ENCODE results near the gene AGAP3. TPM values are rescaled to one million over a fixed set of nuclear protein-coding genes. Genes with fewer than 3 reads are reported as not detected.

Gene AGAP3
- total and polyA plus RNA-seq, 2 of the 4 experiments (the other 2 are of a cell fraction), result 35.3 to 93.9 TPM

- Histone ChIP-seq H3K9me1 (ENCODE audit: insufficient read depth, low read length) (peaks cover 12% of the 10 kb centered on the region; the same call in 1 of the 2 replicates), H3K36me3 (ENCODE audit: control insufficient read depth, insufficient read depth, low read length) (peaks cover 13% of the 10 kb centered on the region), H2BK120ac (ENCODE audit: low read depth, low read length) (peak overlapping the region; percentile 48), H3K4me2 (ENCODE audit: low read depth, low read length) (peak overlapping the region; percentile 99), H3K4me3 (ENCODE audit: insufficient read depth, low read depth, low read length) (peak overlapping the region; percentile 94), H3K4ac (ENCODE audit: low read depth, low read length) (peak overlapping the region; percentile 89), H4K8ac (ENCODE audit: low read depth in 2 of 2, low read length in 2 of 2) (peak overlapping the region; percentile 35 to 56; a peak in 3 of 4 replicates), H2BK20ac (ENCODE audit: low read depth, low read length) (no peak overlapping the region), H3K27ac (ENCODE audit: insufficient read depth, low read length) (peak overlapping the region; percentile 97), H2AK5ac (ENCODE audit: low read depth, low read length) (peak overlapping the region; percentile 96), H4K5ac (ENCODE audit: low read depth, low read length) (peak overlapping the region; percentile 26; the same call in 1 of the 2 replicates), H4K20me1 (ENCODE audit: insufficient read depth, low read length) (peaks cover 32% of the 10 kb centered on the region), H3K56ac (ENCODE audit: extremely low read depth, insufficient read depth, low read length) (peak overlapping the region; percentile 87), H4K91ac (ENCODE audit: insufficient read depth, low read depth, low read length) (peak overlapping the region; percentile 56), H2AK9ac (replicated peaks; ENCODE audit: low read depth, low read length, poor library complexity) (peak overlapping the region; percentile 100), H3K23ac (ENCODE audit: low read depth, low read length) (peak overlapping the region; percentile 87), H2BK15ac (ENCODE audit: low read depth, low read length) (0 out of 3 replicates have a peak overlapping the region, but pooled peaks have one; percentile 15), H3K9ac (ENCODE audit: low read depth, low read length) (peak overlapping the region; percentile 84), H3K18ac (ENCODE audit: low read depth, low read length) (peak overlapping the region; percentile 22; the same call in 1 of the 2 replicates), H2AFZ (replicated peaks; ENCODE audit: low read length, poor library complexity) (peak overlapping the region; percentile 95), H2BK5ac (ENCODE audit: low read depth, low read length, poor library complexity, severe bottlenecking) (peak overlapping the region; percentile 95), H3K27me3 (ENCODE audit: control insufficient read depth, insufficient read depth, low read length) (no peaks in the 10 kb centered on the region), H3K79me1 (ENCODE audit: low read depth in 1 of 2, low read length in 2 of 2) (peaks cover 28 to 73% of the 10 kb centered on the region in 2 experiments), H3K14ac (replicated peaks; ENCODE audit: low read depth, low read length) (peak overlapping the region; percentile 81), H3K4me1 (ENCODE audit: control insufficient read depth, insufficient read depth, low read length) (peaks cover 43% of the 10 kb centered on the region), H3K9me3 (ENCODE audit: control insufficient read depth, insufficient read depth, low read length) (no peaks in the 10 kb centered on the region)
- no TSS peak for BruUV-seq (replicated peaks)
- intact Hi-C loops (cut with micrococcal nuclease) (loop anchor here (1.0 kb wide), 1 partner anchor 51 kb away; no protein-coding TSS in a partner anchor), dilution Hi-C loops (cut with HindIII; ENCODE audit: low sequenced_read_pairs, unreplicated experiment) (no loop called here), in situ Hi-C loops (cut with MboI; ENCODE audit: low sequenced_read_pairs) (no loop called here)
- ChIA-PET POLR2A (ENCODE audit: unreplicated experiment) (interaction anchor here (0.6 kb wide), 1 partner anchor 17 kb away, joined by 5 read pairs; no protein-coding TSS in a partner anchor), CTCF (no interaction called here)
- ATAC-seq (ENCODE audit: low read depth) (no peak), DNase-seq (no peak)
- WGBS, 2 experiments (ENCODE audit: extremely low coverage in 2 of 2, insufficient read length in 1 of 2), result 12% methylated on average over 7 of the region's 21 CpGs; no CpG with 5 or more reads in 1 of the 2 experiments
- TF ChIP-seq SMC3 (IDR thresholded peaks at IDR 0.05; ENCODE audit: low read depth, low read length) (no peak), NFE2L2 (IDR thresholded peaks at IDR 0.05; ENCODE audit: low read depth, low read length) (no peak), BHLHE40 (IDR thresholded peaks at IDR 0.05; ENCODE audit: low read depth, low read length) (no peak), CEBPB (IDR thresholded peaks at IDR 0.05; ENCODE audit: low read depth, low read length) (no peak), CHD1 (IDR thresholded peaks at IDR 0.05; ENCODE audit: low read depth, low read length) (no peak), RCOR1 (IDR thresholded peaks at IDR 0.05; ENCODE audit: insufficient replicate concordance, low read length) (no peak), POLR2A (IDR thresholded peaks at IDR 0.05; ENCODE audit: low read depth, low read length) (0 out of 2 replicates have a peak, but pooled peaks have one; percentile 12), RFX5 (IDR thresholded peaks at IDR 0.05; ENCODE audit: low read depth, low read length) (no peak), RAD21 (IDR thresholded peaks at IDR 0.05; ENCODE audit: low read length) (no peak), FOS (IDR thresholded peaks at IDR 0.05; ENCODE audit: low read depth, low read length) (no peak), MAFK (IDR thresholded peaks at IDR 0.05; ENCODE audit: low read depth, low read length) (no peak), CTCF (conservative IDR thresholded peaks at IDR 0.05; ENCODE audit: low read depth, low read length) (peak; percentile 17; the same call in 1 of the 2 replicates), MXI1 (IDR thresholded peaks at IDR 0.05; ENCODE audit: borderline replicate concordance, low read depth, low read length) (no peak; the same call in 1 of the 2 replicates)
- TF ChIP-seq, protein P1, sequence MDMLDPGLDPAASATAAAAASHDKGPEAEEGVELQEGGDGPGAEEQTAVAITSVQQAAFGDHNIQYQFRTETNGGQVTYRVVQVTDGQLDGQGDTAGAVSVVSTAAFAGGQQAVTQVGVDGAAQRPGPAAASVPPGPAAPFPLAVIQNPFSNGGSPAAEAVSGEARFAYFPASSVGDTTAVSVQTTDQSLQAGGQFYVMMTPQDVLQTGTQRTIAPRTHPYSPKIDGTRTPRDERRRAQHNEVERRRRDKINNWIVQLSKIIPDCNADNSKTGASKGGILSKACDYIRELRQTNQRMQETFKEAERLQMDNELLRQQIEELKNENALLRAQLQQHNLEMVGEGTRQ (IDR thresholded peaks at IDR 0.05; ENCODE audit: low read depth, low read length), result no peak
Observed at GRCh38 chr7:151060416-151061212, 25.7 kb upstream of the AGAP3 start.
